Nephron progenitor cell (in vitro differentiated cells): ENCODE data around the gene LPA.
A peak's percentile ranks its signal among the peaks of the same experiment; 100 is the strongest.
"Not testable (repeated sequence)": the region's sequence is repeated elsewhere in the genome, so short reads cannot be mapped to it uniquely, and the experiment has no call there.

Experiments
- DNase-seq: peaks from one replicate; pipeline ENCODE4 v3.0.0; 2021
- H3K27ac Mint-ChIP-seq: 2 replicates; pipeline ENCODE4 v1.8.0; 2021; ENCODE audit warnings: mild to moderate bottlenecking, moderate library complexity, mixed read lengths
- H3K27me3 Mint-ChIP-seq: 2 replicates; pipeline ENCODE4 v1.8.0; 2021; ENCODE audit warnings: mild to moderate bottlenecking, low read depth, mixed read lengths; ENCODE audit not compliant: poor library complexity
- H3K36me3 Mint-ChIP-seq: 2 replicates; pipeline ENCODE4 v1.8.0; 2021; ENCODE audit warnings: low read depth, mixed read lengths
- H3K4me1 Mint-ChIP-seq: 2 replicates; pipeline ENCODE4 v1.8.0; 2021; ENCODE audit warnings: mixed read lengths
- H3K4me3 Mint-ChIP-seq: 2 replicates; pipeline ENCODE4 v1.8.0; 2021; ENCODE audit warnings: mild to moderate bottlenecking, moderate library complexity, mixed read lengths
- H3K9me3 Mint-ChIP-seq: 2 replicates; pipeline ENCODE4 v1.8.0; 2021; ENCODE audit warnings: mild to moderate bottlenecking, moderate library complexity, mixed read lengths
- TF ChIP-seq, protein P1 (sequence below): fragments of 200-600 bp; sonication (generic); IDR thresholded peaks from 2 replicates; pipeline ENCODE4 v1.5.0; 2021; ENCODE audit warnings: antibody characterized with exemption

LPA gene

DNA sequence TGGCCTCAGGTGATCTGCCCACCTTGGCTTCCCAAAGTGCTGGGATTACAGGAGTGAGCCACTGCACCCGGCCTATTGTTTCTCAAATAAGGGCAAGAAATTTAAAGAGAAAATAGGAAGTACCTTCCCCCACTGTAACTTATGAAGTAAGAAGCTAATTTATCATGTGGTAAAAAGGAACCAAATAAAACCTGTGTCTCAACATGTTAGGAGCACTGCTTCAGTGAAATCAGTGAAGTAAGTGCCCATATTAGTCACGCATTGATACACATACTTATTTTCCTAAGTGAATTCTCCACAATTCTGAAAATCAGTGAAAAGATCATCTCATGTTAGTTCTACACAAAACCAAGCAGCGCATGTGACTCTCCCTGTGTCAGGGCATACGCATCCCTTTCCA lies 14.2 kb upstream of the LPA start:
- peaks cover 49% of the 10 kb centered on the region for H3K27me3 Mint-ChIP-seq
- DNase-seq: no peak
- no peaks in the 10 kb centered on the region for H3K36me3 Mint-ChIP-seq
- H3K27ac Mint-ChIP-seq: no peak overlapping the region
- H3K4me3 Mint-ChIP-seq: peak overlapping the region; percentile 80
- peaks cover 15% of the 10 kb centered on the region for H3K9me3 Mint-ChIP-seq
- TF ChIP-seq, protein P1, sequence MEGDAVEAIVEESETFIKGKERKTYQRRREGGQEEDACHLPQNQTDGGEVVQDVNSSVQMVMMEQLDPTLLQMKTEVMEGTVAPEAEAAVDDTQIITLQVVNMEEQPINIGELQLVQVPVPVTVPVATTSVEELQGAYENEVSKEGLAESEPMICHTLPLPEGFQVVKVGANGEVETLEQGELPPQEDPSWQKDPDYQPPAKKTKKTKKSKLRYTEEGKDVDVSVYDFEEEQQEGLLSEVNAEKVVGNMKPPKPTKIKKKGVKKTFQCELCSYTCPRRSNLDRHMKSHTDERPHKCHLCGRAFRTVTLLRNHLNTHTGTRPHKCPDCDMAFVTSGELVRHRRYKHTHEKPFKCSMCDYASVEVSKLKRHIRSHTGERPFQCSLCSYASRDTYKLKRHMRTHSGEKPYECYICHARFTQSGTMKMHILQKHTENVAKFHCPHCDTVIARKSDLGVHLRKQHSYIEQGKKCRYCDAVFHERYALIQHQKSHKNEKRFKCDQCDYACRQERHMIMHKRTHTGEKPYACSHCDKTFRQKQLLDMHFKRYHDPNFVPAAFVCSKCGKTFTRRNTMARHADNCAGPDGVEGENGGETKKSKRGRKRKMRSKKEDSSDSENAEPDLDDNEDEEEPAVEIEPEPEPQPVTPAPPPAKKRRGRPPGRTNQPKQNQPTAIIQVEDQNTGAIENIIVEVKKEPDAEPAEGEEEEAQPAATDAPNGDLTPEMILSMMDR: no peak
- H3K4me1 Mint-ChIP-seq: no peaks in the 10 kb centered on the region

DNA sequence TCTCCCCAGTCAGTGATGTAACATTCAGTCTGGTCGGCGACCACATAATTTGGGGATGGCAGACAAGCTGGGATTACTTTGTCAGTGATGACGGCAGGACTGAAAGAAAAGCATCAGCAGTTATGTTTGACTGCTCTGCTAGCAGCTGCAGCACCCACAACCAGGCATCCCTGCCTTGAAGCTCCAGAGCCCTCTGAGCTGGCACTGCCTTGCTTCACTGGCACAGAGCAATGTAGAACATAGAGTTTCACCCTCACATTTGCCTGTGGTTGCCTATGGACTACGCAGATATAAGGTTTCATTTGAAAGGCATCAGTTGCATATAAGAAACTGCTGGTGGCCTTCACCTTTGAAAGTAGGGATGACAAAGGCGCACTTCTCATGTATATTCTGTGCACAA lies 12.3 kb upstream of the LPA start:
- DNase-seq, H3K4me3 Mint-ChIP-seq, H3K27ac Mint-ChIP-seq, H3K36me3 Mint-ChIP-seq, H3K4me1 Mint-ChIP-seq: not testable (repeated sequence)
- peaks cover 30% of the 10 kb centered on the region for H3K9me3 Mint-ChIP-seq
- peaks cover 56% of the 10 kb centered on the region for H3K27me3 Mint-ChIP-seq

DNA sequence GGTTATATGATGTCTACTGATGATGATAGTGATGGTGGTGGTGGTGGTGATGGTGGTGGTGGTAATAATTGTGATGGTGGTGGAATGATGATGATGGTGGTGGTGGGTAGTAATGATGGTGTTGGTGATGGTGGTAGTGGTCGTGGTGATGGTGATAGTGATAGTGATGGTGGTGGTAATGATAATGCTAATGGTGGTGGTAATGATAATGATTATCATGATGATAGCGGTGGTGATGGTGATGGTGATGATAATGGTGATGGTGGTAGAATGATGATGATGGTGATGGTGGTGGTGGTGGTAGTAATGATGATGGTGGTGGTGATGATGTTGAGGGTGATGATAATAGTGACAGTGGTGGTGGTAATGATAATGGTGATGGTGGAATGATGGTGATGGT lies 4.5 kb upstream of the LPA start:
- Mint-ChIP-seq H3K27ac (no peak overlapping the region), H3K36me3 (no peaks in the 10 kb centered on the region), H3K4me1 (no peaks in the 10 kb centered on the region), H3K9me3 (peaks cover 19% of the 10 kb centered on the region), H3K27me3 (peaks cover 16% of the 10 kb centered on the region), H3K4me3 (no peak overlapping the region)
- no peak for DNase-seq
- TF ChIP-seq, protein P1: no peak

DNA sequence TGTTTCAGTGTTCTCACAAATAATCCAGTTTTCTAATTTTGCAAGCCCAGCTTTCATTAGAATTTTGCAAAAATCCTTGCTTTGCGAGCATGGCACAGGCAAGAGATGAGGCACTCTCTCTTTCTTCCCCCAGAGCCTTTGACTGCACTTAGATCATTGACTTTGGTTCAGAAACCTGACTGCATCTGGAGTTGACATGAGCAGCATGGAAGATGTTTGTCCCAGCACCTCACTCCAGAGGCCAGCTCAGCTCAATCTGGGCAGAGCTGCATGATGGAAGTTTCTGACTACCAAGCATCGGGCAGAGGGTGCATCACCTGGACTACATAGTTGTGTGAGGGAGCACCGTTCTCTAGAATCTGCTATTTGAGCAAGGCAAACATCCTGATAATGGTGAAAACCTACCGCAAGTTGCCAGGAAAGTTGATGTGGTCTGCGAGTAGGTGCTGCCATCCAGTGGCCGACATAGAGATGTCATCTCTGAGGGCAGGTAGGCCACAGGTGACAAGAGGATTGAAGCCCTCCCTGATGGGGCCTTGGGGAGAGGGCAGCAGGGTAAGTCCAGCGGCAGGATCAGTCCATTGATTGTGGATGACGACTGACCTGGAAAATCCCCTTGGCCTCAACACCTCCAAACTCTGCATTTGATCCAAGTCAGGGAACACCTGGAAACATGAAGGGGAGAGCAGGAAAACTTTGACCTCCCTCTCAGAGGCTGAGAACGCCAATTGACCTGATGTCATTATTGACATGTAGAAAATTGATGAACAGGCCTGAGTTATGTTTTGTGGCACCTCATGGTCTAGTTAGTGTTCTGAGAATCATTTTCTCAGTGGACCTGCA lies 3.8 kb upstream of the LPA start:
- Mint-ChIP-seq H3K27me3 (peaks cover 18% of the 10 kb centered on the region), H3K27ac (no peak overlapping the region), H3K4me1 (no peaks in the 10 kb centered on the region), H3K36me3 (no peaks in the 10 kb centered on the region), H3K4me3 (no peak overlapping the region), H3K9me3 (peaks cover 11% of the 10 kb centered on the region)
- peak; percentile 41 for DNase-seq
- TF ChIP-seq, protein P1: peak; percentile 45

DNA sequence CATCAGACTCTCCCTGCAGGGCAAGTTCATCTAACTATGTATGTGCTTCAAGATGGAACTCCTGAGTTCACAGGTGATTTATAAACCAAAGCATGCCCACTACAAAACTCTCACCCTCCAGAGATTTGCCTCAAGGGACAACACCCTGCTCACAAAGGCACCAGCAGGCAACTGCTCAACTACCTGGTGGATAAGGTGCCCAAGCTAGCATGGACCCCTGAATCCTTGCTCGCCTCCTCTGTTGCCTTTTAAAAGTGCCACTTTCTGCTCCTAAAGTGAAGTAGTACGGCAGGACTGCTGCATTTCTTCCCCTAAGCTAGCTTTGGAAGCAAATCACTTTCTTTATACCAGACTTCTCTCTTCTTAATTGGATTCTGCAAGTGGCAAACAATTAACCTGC lies 1.2 kb downstream of the LPA start:
- peaks cover 9% of the 10 kb centered on the region for H3K27me3 Mint-ChIP-seq
- H3K4me3 Mint-ChIP-seq: no peak overlapping the region
- DNase-seq: no peak
- H3K4me1 Mint-ChIP-seq: no peaks in the 10 kb centered on the region
- H3K9me3 Mint-ChIP-seq: peaks cover 12% of the 10 kb centered on the region
- no peak overlapping the region for H3K27ac Mint-ChIP-seq
- H3K36me3 Mint-ChIP-seq: no peaks in the 10 kb centered on the region
- TF ChIP-seq, protein P1: no peak

DNA sequence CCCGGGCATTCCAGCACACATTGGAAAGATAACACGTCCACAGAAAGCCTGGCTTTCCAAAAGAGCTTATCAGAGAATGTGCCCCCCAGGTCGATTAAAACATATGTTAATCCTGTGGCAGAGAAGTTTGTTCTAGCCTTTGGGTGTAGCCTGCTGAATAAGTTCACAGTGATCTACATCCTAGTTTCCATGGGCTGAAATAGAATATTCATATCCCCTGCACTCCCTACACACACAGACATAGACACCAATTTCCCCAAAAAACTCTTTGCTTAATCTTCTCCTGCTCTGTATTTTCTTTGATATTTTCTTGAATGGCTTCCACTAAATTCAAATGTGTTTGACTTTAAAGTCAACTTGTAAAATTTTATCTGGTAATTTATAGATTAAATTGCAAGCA lies 1.6 kb downstream of the LPA start:
- no peak for DNase-seq
- Mint-ChIP-seq H3K4me3 (no peak overlapping the region), H3K4me1 (no peaks in the 10 kb centered on the region), H3K27ac (no peak overlapping the region), H3K9me3 (peaks cover 16% of the 10 kb centered on the region), H3K27me3 (peaks cover 9% of the 10 kb centered on the region), H3K36me3 (no peaks in the 10 kb centered on the region)
- TF ChIP-seq, protein P1: no peak
